Measurements from ENCODE around the gene ADAMTS14. TPM values are rescaled to one million over a fixed set of nuclear protein-coding genes. Genes with fewer than 3 reads are reported as not detected.

Gene ADAMTS14
- total and polyA plus RNA-seq, 4 donors: 0.08 to 2.4 (median 0.37) TPM

DNA sequence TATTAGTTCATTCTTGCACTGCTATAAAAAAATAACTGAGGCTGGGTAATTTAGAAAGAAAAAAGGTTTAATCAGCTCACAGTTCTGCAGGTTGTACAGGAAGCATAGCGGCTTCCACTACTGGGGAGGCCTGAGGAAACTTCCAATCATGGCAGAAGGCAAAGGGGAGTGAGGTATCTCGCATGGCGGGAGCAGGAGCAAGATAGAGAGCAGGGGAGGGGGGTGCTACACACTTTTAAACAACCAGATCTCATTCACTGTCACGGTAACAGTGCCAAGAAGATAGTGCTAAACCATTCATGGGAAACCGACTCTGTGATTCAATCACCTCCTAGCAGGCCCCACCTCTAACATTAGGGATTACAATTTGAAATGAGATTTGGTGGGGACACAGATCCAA lies 11.6 kb downstream of the ADAMTS14 start:
- H3K27me3 ChIP-seq (ENCODE audit: control insufficient read depth in 1 of 2, insufficient read depth in 2 of 2, low read length in 1 of 2): no peaks in the 10 kb centered on the region
- H3K27ac ChIP-seq (ENCODE audit: low read depth in 1 of 2, low read length in 2 of 2): no peak overlapping the region
- no peaks in the 10 kb centered on the region for H3K9me3 ChIP-seq (ENCODE audit: control insufficient read depth, low read length)
- H3K36me3 ChIP-seq (ENCODE audit: control insufficient read depth in 1 of 2, insufficient read depth in 2 of 2, low read length in 1 of 2): no peaks in the 10 kb centered on the region
- H3K4me3 ChIP-seq (ENCODE audit: low read length in 2 of 2): no peak overlapping the region
- DNase-seq: no peak
- ATAC-seq (ENCODE audit: low FRiP score): no peak
- intact Hi-C loops (cut with DNase I): no loop called here
- H3K4me1 ChIP-seq (ENCODE audit: control insufficient read depth in 1 of 2, insufficient read depth in 2 of 2, low read length in 2 of 2): no peaks in the 10 kb centered on the region
- WGBS, 2 donors: 94 to 98% methylated on average over 5 of the region's 5 CpGs

DNA sequence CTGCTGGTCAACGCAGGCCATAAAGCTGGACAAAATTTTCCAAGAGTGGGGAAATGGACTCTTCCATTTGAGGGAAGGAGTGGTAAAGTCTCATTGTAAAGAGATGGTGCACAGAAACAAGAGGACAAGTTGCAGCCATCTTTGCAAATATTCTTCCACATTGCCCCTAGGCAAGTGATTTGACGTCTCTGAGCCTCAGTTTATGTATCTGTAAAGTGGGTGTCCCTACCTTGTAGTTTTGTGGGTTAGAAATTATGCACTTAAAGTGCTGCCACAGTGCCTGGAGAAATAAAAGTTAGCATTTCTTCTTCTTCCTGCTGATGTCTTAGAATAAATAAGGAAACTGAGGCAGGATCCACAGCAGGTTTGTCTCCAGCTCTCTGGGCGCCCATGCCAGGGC lies 12.1 kb downstream of the ADAMTS14 start:
- Histone ChIP-seq H3K36me3 (ENCODE audit: control insufficient read depth in 1 of 2, insufficient read depth in 2 of 2, low read length in 1 of 2) (no peaks in the 10 kb centered on the region), H3K27me3 (ENCODE audit: control insufficient read depth in 1 of 2, insufficient read depth in 2 of 2, low read length in 1 of 2) (no peaks in the 10 kb centered on the region), H3K9me3 (ENCODE audit: control insufficient read depth, low read length) (no peaks in the 10 kb centered on the region), H3K4me3 (ENCODE audit: low read length in 2 of 2) (no peak overlapping the region), H3K4me1 (ENCODE audit: control insufficient read depth in 1 of 2, insufficient read depth in 2 of 2, low read length in 2 of 2) (no peaks in the 10 kb centered on the region), H3K27ac (ENCODE audit: low read depth in 1 of 2, low read length in 2 of 2) (no peak overlapping the region)
- no peak for DNase-seq
- intact Hi-C loops (cut with DNase I): no loop called here
- no peak for ATAC-seq (ENCODE audit: low FRiP score)
- 97 to 100% methylated on average over 3 of the region's 3 CpGs for WGBS, 2 donors

GRCh38 chr10:70684839-70685454 lies 12.6 kb downstream of the ADAMTS14 start:
- no peak for DNase-seq
- no peaks in the 10 kb centered on the region for H3K9me3 ChIP-seq (ENCODE audit: control insufficient read depth, low read length)
- H3K27ac ChIP-seq (ENCODE audit: low read depth in 1 of 2, low read length in 2 of 2): no peak overlapping the region
- intact Hi-C loops (cut with DNase I): no loop called here
- no peaks in the 10 kb centered on the region for H3K4me1 ChIP-seq (ENCODE audit: control insufficient read depth in 1 of 2, insufficient read depth in 2 of 2, low read length in 2 of 2)
- no peak overlapping the region for H3K4me3 ChIP-seq (ENCODE audit: low read length in 2 of 2)
- WGBS, 2 donors: 54 to 67% methylated on average over 4 of the region's 4 CpGs
- no peaks in the 10 kb centered on the region for H3K36me3 ChIP-seq (ENCODE audit: control insufficient read depth in 1 of 2, insufficient read depth in 2 of 2, low read length in 1 of 2)
- H3K27me3 ChIP-seq (ENCODE audit: control insufficient read depth in 1 of 2, insufficient read depth in 2 of 2, low read length in 1 of 2): no peaks in the 10 kb centered on the region
- no peak for ATAC-seq (ENCODE audit: low FRiP score)

DNA sequence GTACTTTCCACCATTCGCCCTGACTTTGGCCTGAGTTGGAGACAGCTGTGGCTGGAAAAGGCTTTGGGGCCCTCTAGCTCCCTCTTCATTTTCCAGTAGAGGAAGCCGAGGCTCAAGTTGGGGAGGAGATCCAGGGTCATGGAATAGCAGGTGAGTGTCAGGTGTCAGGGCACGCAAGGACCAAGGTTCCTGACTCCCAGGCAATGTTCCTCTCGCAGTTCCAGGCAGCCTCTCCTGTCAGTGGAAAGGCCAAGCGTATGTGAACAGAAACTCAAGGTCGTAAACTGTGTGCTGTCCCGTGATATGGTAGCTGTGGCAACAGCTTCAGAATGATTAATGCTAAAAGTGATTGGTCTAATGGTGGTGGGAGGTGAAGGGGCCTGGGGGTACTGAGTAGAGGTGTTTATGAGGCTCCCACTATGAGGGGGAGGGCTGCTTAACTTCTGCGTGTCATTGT lies 13.2 kb downstream of the ADAMTS14 start:
- DNase-seq: no peak
- 82 to 96% methylated on average over 8 of the region's 8 CpGs for WGBS, 2 donors

GRCh38 chr10:70688828-70689227 lies 16.5 kb downstream of the ADAMTS14 start:
- DNase-seq (no peak), ATAC-seq (ENCODE audit: low FRiP score) (no peak)
- 0 to 96% methylated on average over 1 to 8 of the region's 9 CpGs for WGBS, 2 donors
- H3K4me3 ChIP-seq (ENCODE audit: low read length in 2 of 2): no peak overlapping the region
- no peaks in the 10 kb centered on the region for H3K4me1 ChIP-seq (ENCODE audit: control insufficient read depth in 1 of 2, insufficient read depth in 2 of 2, low read length in 2 of 2)
- intact Hi-C loops (cut with DNase I): no loop called here
- no peaks in the 10 kb centered on the region for H3K27me3 ChIP-seq (ENCODE audit: control insufficient read depth in 1 of 2, insufficient read depth in 2 of 2, low read length in 1 of 2)
- no peak overlapping the region for H3K27ac ChIP-seq (ENCODE audit: low read depth in 1 of 2, low read length in 2 of 2)
- no peaks in the 10 kb centered on the region for H3K36me3 ChIP-seq (ENCODE audit: control insufficient read depth in 1 of 2, insufficient read depth in 2 of 2, low read length in 1 of 2)
- no peaks in the 10 kb centered on the region for H3K9me3 ChIP-seq (ENCODE audit: control insufficient read depth, low read length)

More for the DNA sequence above, 13.2 kb downstream of the ADAMTS14 start:
- no peak overlapping the region for H3K27ac ChIP-seq (ENCODE audit: low read depth in 1 of 2, low read length in 2 of 2)
- H3K27me3 ChIP-seq (ENCODE audit: control insufficient read depth in 1 of 2, insufficient read depth in 2 of 2, low read length in 1 of 2): no peaks in the 10 kb centered on the region
- H3K9me3 ChIP-seq (ENCODE audit: control insufficient read depth, low read length): no peaks in the 10 kb centered on the region
- H3K4me3 ChIP-seq (ENCODE audit: low read length in 2 of 2): no peak overlapping the region
- H3K36me3 ChIP-seq (ENCODE audit: control insufficient read depth in 1 of 2, insufficient read depth in 2 of 2, low read length in 1 of 2): no peaks in the 10 kb centered on the region
- ATAC-seq (ENCODE audit: low FRiP score): no peak
- intact Hi-C loops (cut with DNase I): no loop called here
- H3K4me1 ChIP-seq (ENCODE audit: control insufficient read depth in 1 of 2, insufficient read depth in 2 of 2, low read length in 2 of 2): no peaks in the 10 kb centered on the region

- H3K27me3 ChIP-seq (ENCODE audit: control insufficient read depth in 1 of 2, insufficient read depth in 2 of 2, low read length in 1 of 2): no peaks in the 10 kb centered on the region
- H3K36me3 ChIP-seq (ENCODE audit: control insufficient read depth in 1 of 2, insufficient read depth in 2 of 2, low read length in 1 of 2): no peaks in the 10 kb centered on the region
- ATAC-seq (ENCODE audit: low FRiP score) (no peak), DNase-seq (no peak)
- H3K4me3 ChIP-seq (ENCODE audit: low read length in 2 of 2): no peak overlapping the region
- intact Hi-C loops (cut with DNase I): no loop called here
- H3K9me3 ChIP-seq (ENCODE audit: control insufficient read depth, low read length): no peaks in the 10 kb centered on the region
- WGBS, 2 donors: 97% methylated on average over 12 of the region's 12 CpGs; no CpG with 5 or more reads in 1 of the 2 donors
- no peak overlapping the region for H3K27ac ChIP-seq (ENCODE audit: low read depth in 1 of 2, low read length in 2 of 2)
- H3K4me1 ChIP-seq (ENCODE audit: control insufficient read depth in 1 of 2, insufficient read depth in 2 of 2, low read length in 2 of 2): no peaks in the 10 kb centered on the region
Measured at GRCh38 chr10:70689661-70690060, 17.4 kb downstream of the ADAMTS14 start.

DNA sequence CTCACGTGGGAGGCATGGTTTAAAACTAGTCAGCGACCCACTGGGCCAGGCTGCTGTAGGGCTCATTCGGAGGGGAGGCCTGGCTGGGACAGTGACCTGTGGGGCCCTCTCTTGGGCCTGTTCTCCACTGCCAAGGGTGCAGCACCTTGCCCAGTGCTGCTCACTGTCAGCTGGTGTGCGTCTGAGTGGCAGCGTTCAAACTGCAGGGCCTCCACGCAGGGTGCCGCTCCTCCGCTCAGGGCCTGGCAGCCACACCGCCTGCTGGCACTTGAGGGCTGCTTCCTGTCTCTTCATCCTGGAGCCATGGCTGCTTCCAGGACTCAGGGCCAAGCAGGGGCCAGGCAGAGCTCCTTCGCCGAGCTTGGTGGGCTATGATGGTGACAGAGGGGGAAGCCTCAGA lies 18.3 kb downstream of the ADAMTS14 start:
- Histone ChIP-seq H3K4me3 (ENCODE audit: low read length in 2 of 2) (no peak overlapping the region), H3K27ac (ENCODE audit: low read depth in 1 of 2, low read length in 2 of 2) (no peak overlapping the region), H3K36me3 (ENCODE audit: control insufficient read depth in 1 of 2, insufficient read depth in 2 of 2, low read length in 1 of 2) (no peaks in the 10 kb centered on the region), H3K27me3 (ENCODE audit: control insufficient read depth in 1 of 2, insufficient read depth in 2 of 2, low read length in 1 of 2) (no peaks in the 10 kb centered on the region), H3K4me1 (ENCODE audit: control insufficient read depth in 1 of 2, insufficient read depth in 2 of 2, low read length in 2 of 2) (no peaks in the 10 kb centered on the region), H3K9me3 (ENCODE audit: control insufficient read depth, low read length) (no peaks in the 10 kb centered on the region)
- ATAC-seq (ENCODE audit: low FRiP score): no peak
- WGBS, 2 donors: 36% methylated on average over 11 of the region's 11 CpGs; no CpG with 5 or more reads in 1 of the 2 donors
- intact Hi-C loops (cut with DNase I): no loop called here
- no peak for DNase-seq

DNA sequence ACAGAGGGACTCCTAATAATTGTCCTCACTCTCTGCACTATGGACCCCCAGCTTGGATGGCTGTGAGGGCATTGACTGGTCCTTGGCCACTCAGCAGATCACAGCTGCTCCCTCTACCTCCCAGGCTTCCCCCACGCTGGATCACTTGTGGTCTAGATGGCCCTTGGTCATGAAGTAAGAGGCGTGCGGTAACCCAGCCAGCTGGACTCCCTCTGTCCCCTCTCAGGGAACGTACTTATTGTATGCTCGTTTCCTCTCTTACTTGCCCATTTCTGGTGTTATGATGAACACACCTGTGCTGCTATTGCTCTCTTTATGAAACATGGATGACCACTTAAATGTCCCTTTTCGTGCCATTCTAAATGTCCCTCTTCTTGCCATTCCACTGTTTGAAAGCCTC lies 19.3 kb downstream of the ADAMTS14 start:
- ATAC-seq (ENCODE audit: low FRiP score) (no peak), DNase-seq (no peak)
- Histone ChIP-seq H3K9me3 (ENCODE audit: control insufficient read depth, low read length) (no peaks in the 10 kb centered on the region), H3K27ac (ENCODE audit: low read depth in 1 of 2, low read length in 2 of 2) (no peak overlapping the region), H3K4me1 (ENCODE audit: control insufficient read depth in 1 of 2, insufficient read depth in 2 of 2, low read length in 2 of 2) (no peaks in the 10 kb centered on the region), H3K4me3 (ENCODE audit: low read length in 2 of 2) (no peak overlapping the region), H3K27me3 (ENCODE audit: control insufficient read depth in 1 of 2, insufficient read depth in 2 of 2, low read length in 1 of 2) (no peaks in the 10 kb centered on the region), H3K36me3 (ENCODE audit: control insufficient read depth in 1 of 2, insufficient read depth in 2 of 2, low read length in 1 of 2) (no peaks in the 10 kb centered on the region)
- 93 to 95% methylated on average over 6 of the region's 6 CpGs for WGBS, 2 donors
- intact Hi-C loops (cut with DNase I): no loop called here

DNA sequence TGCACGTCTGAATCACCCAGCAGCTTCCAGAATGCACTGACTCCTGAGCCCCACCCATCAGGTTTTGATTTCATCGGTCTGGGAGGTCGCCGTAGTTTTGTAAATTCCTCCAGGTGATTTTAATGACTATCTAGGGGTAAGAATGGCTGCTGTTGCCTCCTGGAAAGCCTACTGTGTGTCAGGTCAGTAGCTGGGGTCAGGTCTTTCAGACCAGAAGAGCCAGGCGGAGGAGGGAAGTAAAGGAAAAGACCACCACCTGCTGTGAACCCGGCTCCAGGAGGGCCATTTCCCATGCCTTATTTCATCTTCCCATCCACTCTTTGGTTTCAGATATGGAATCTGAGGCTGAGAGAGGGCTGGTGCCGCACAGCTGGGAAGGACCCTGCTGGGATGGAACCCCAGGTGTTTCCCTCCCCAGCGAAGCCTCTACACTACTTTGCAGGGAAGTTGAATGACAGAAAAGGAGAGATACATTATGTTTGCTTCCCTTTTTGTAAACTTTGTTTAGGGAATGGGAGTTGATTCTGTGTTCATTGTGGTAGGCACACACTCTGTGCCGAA lies 19.8 kb downstream of the ADAMTS14 start:
- H3K4me3 ChIP-seq (ENCODE audit: low read length in 2 of 2): no peak overlapping the region
- ATAC-seq (ENCODE audit: low FRiP score) (no peak), DNase-seq (no peak)
- no peaks in the 10 kb centered on the region for H3K9me3 ChIP-seq (ENCODE audit: control insufficient read depth, low read length)
- H3K27me3 ChIP-seq (ENCODE audit: control insufficient read depth in 1 of 2, insufficient read depth in 2 of 2, low read length in 1 of 2): no peaks in the 10 kb centered on the region
- no peak overlapping the region for H3K27ac ChIP-seq (ENCODE audit: low read depth in 1 of 2, low read length in 2 of 2)
- 90 to 96% methylated on average over 9 of the region's 9 CpGs for WGBS, 2 donors
- H3K4me1 ChIP-seq (ENCODE audit: control insufficient read depth in 1 of 2, insufficient read depth in 2 of 2, low read length in 2 of 2): no peaks in the 10 kb centered on the region
- H3K36me3 ChIP-seq (ENCODE audit: control insufficient read depth in 1 of 2, insufficient read depth in 2 of 2, low read length in 1 of 2): no peaks in the 10 kb centered on the region
- intact Hi-C loops (cut with DNase I): no loop called here

Data from aorta (tissue), 5 donors.